A549 (cell line): ENCODE data around the gene GATA5. TPM values are rescaled to one million over a fixed set of nuclear protein-coding genes. Genes with fewer than 3 reads are reported as not detected.

Source experiments
- ATAC-seq, 2 experiments: fragments of 200-7000 bp in 1 of 2; fragments of >200 bp in 1 of 2; cut with Nextera tagmentation in 1 of 2; cut with Tn5 transposase in 1 of 2; 3 replicates each; pipeline versions ENCODE4 v1.8.0 to v1.9.1; 2018 to 2020; ENCODE audit warnings: mild to moderate bottlenecking in 1 of 2, moderate library complexity in 1 of 2
- CTCF ChIA-PET: fragments of 300-600 bp; sonication (Branson Sonifier 250); formaldehyde crosslinking; extraction: SDS; loops from one replicate; lab custom pipeline; 2021; ENCODE audit warnings: antibody characterized with exemption, inconsistent platforms; lab: Yijun Ruan, JAX
- POLR2A ChIA-PET: fragments of 350-600 bp; formaldehyde crosslinking; extraction: SDS; loops from one replicate; lab custom pipeline; 2021; ENCODE audit warnings: antibody characterized with exemption, inconsistent platforms; lab: Yijun Ruan, JAX
- DNase-seq, 2 experiments: peaks; one replicate each; pipeline versions ENCODE4 v3.0.0 to v3.0.0-alpha.2; 2011 to 2016; ENCODE audit warnings: low read depth in 1 of 2, low spot score in 1 of 2
- FAIRE-seq: peaks from 2 replicates; lab custom pipeline; 2011; peaks lifted over from hg19 to GRCh38; lab: Jason Lieb, UNC
- H3K27ac ChIP-seq, 2 experiments: fragments of >200 bp; sonication (Bioruptor Twin); formaldehyde crosslinking; 3 replicates each; pipeline ENCODE4 v1.5.1; 2016 to 2017
- H3K4me1 ChIP-seq: fragments of >200 bp; sonication (Bioruptor Twin); formaldehyde crosslinking; 3 replicates; pipeline ENCODE4 v1.6.1; 2016
- H3K4me2 ChIP-seq: fragments of >200 bp; sonication (Bioruptor Twin); formaldehyde crosslinking; 3 replicates; pipeline ENCODE4 v1.6.1; 2016
- H3K4me3 ChIP-seq: fragments of >200 bp; sonication (Bioruptor Twin); formaldehyde crosslinking; 3 replicates; pipeline ENCODE4 v1.5.1; 2016
- H3K9me3 ChIP-seq: fragments of >200 bp; sonication (Bioruptor Twin); formaldehyde crosslinking; 3 replicates; pipeline ENCODE4 v1.6.1; 2016
- CEBPB ChIP-seq, 2 experiments: fragments of >200 bp in 1 of 2; sonication (Bioruptor Twin) in 1 of 2; formaldehyde crosslinking in 1 of 2; IDR thresholded peaks; 2 replicates each; pipeline ENCODE4 v1.6.1; 2012 to 2016
- EP300 ChIP-seq, 2 experiments: fragments of >200 bp; sonication (Bioruptor Twin); formaldehyde crosslinking; IDR thresholded peaks; 2 replicates in 1 of 2; 3 replicates in 1 of 2; pipeline ENCODE4 v1.6.1; 2016 to 2017
- HDAC2 ChIP-seq: fragments of 200-600 bp; sonication (generic); IDR thresholded peaks from 2 replicates; pipeline ENCODE4 v1.6.1; 2016
- HES2 ChIP-seq: fragments of >200 bp; sonication (Bioruptor Twin); formaldehyde crosslinking; IDR thresholded peaks from 2 replicates; pipeline ENCODE4 v1.6.1; 2016
- HMGXB4 ChIP-seq: fragments of 250-450 bp; sonication (Bioruptor Pico); IDR thresholded peaks from 2 replicates; pipeline ENCODE4 v1.5.0; 2021; ENCODE audit warnings: mild to moderate bottlenecking, moderate library complexity, borderline replicate concordance
- KDM5A ChIP-seq: fragments of 200-600 bp; sonication (generic); IDR thresholded peaks from 2 replicates; pipeline ENCODE4 v1.6.1; 2016; ENCODE audit warnings: antibody characterized with exemption, mild to moderate bottlenecking
- POLR2A ChIP-seq: IDR thresholded peaks from 2 replicates; pipeline ENCODE4 v1.6.1; 2012; ENCODE audit warnings: mild to moderate bottlenecking, low read length
- RAD21 ChIP-seq, 2 experiments: fragments of >200 bp in 1 of 2; sonication (Bioruptor Twin) in 1 of 2; formaldehyde crosslinking in 1 of 2; IDR thresholded peaks in 1 of 2; conservative IDR thresholded peaks in 1 of 2; 2 replicates in 1 of 2; 3 replicates in 1 of 2; pipeline ENCODE4 v1.6.1; 2012 to 2018; ENCODE audit warnings: inconsistent platforms in 1 of 2
- REST ChIP-seq: fragments of 200-600 bp; sonication (generic); IDR thresholded peaks from 2 replicates; pipeline ENCODE4 v1.6.1; 2016; ENCODE audit warnings: antibody characterized with exemption, mild to moderate bottlenecking, moderate library complexity
- RFX5 ChIP-seq: fragments of 450-650 bp; IDR thresholded peaks from 2 replicates; pipeline ENCODE4 v1.7.1; 2014; ENCODE audit warnings: antibody characterized with exemption, mild to moderate bottlenecking, moderate library complexity
- SMC3 ChIP-seq: fragments of >200 bp; sonication (Bioruptor Twin); formaldehyde crosslinking; IDR thresholded peaks from 3 replicates; pipeline ENCODE4 v1.6.1; 2018; ENCODE audit warnings: inconsistent platforms
- ZNF302 ChIP-seq: fragments of 250-450 bp; sonication (Bioruptor Pico); IDR thresholded peaks from 2 replicates; pipeline ENCODE4 v1.9.0; 2021; ENCODE audit warnings: inconsistent platforms, mild to moderate bottlenecking, moderate library complexity
- ZSCAN20 ChIP-seq: fragments of 250-450 bp; sonication (Bioruptor Pico); IDR thresholded peaks from 2 replicates; pipeline ENCODE4 v1.8.0; 2022; ENCODE audit warnings: mild to moderate bottlenecking, moderate library complexity
- WGBS: methylation state at CpG from one replicate; pipeline ENCODE4 v1.1.6; 2017; ENCODE audit errors: missing lambda C conversion rate; 5-methylcytosine and 5-hydroxymethylcytosine counted together
- polyA plus RNA-seq, 4 experiments: library from polyadenylated mRNA; depleted of rRNA in 3 of 4; stranded (reverse); fragments of >200 nt; fragmentation: RNase III in 1 of 4; extraction: RNeasy Plus Mini Kit Qiagen cat#74134 plus additional on column Dnase treatment in 1 of 4; gene quantifications; 2 replicates in 3 of 4; 3 replicates in 1 of 4; pipeline ENCODE4 v1.2.3, GENCODE V29; 2011 to 2017
- TF ChIP-seq, protein P1 (sequence below): IDR thresholded peaks from 2 replicates; pipeline ENCODE4 v1.6.1; 2012; ENCODE audit warnings: low read depth, borderline replicate concordance

The GATA5 gene
- polyA plus RNA-seq, 2 of the 4 experiments (the other 2 are of a cell fraction), result 0.21 to 0.72 TPM

DNA sequence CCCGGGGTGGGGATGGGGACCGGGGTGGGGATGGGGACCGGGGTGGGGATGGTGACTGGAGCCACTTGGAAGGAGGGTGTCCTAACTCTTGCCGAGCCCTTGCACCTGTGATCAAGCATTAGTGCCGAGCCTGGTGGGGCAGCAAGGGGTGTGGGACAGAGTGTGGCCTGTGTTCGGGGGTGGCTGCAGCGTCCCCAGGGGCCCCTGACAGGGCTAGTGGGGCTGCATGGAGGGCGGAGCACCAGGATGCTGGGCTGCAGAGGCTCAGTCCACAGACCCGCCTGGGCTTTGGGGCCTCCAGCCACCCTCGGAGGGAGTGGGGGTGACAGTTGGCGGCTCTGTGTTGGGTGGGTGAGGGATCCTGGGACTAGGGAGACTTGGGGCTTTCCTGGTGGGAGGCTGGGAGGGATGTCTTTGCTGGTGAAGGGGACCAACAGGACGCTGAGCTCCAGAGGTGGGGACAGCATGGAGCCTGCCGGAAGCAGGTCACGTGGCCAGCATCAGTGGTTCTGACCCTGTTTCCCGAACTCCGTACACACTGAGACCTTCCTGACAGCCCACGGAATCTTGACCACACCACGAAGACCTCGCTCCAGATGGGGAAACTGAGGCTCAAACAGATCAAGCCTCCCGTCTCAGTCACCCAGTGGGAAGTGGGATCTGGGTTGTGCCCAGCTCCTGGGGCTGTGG is 53.0 kb downstream of the GATA5 start:
- ChIA-PET CTCF (interaction anchor here (1.2 to 5.2 kb wide), 5 partner anchors 13 to 194 kb away, joined by 3 to 31 read pairs (median 4); no protein-coding TSS in a partner anchor), POLR2A (no interaction called here)
- 52% methylated on average over 14 of the region's 20 CpGs for WGBS
- ATAC-seq (no peak), FAIRE-seq (no peak), DNase-seq (no peak)
- Histone ChIP-seq H3K4me2 (no peak overlapping the region), H3K4me3 (no peak overlapping the region), H3K27ac (no peak overlapping the region), H3K9me3 (no peaks in the 10 kb centered on the region), H3K4me1 (no peaks in the 10 kb centered on the region)
- TF ChIP-seq ZNF302 (CRISPR knock-in tag), result no peak
- no peak for TF ChIP-seq REST

- Histone ChIP-seq H3K4me1 (no peaks in the 10 kb centered on the region), H3K4me3 (no peak overlapping the region), H3K27ac (no peak overlapping the region), H3K4me2 (no peak overlapping the region), H3K9me3 (no peaks in the 10 kb centered on the region)
- TF ChIP-seq KDM5A (no peak), HDAC2 (no peak), RFX5 (no peak), HMGXB4 (CRISPR knock-in tag) (no peak), SMC3 (no peak), EP300 (IDR thresholded peaks at IDR 0.05) (no peak), ZNF302 (CRISPR knock-in tag) (no peak), HES2 (no peak), POLR2A (no peak), RAD21 (conservative IDR thresholded peaks at IDR 0.05 in 1 of 2, IDR thresholded peaks at IDR 0.05 in 1 of 2) (no peak), ZSCAN20 (CRISPR knock-in tag) (no peak), CEBPB (IDR thresholded peaks at IDR 0.05) (no peak)
- TF ChIP-seq, protein P1, sequence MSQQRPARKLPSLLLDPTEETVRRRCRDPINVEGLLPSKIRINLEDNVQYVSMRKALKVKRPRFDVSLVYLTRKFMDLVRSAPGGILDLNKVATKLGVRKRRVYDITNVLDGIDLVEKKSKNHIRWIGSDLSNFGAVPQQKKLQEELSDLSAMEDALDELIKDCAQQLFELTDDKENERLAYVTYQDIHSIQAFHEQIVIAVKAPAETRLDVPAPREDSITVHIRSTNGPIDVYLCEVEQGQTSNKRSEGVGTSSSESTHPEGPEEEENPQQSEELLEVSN, result no peak
- ATAC-seq (no peak), FAIRE-seq (no peak), DNase-seq (no peak)
- CTCF ChIA-PET, result interaction anchor here (1.3 kb wide), 1 partner anchor 12 kb away, joined by 3 read pairs; no protein-coding TSS in a partner anchor
- POLR2A ChIA-PET, result no interaction called here
- 60% methylated on average over 6 of the region's 6 CpGs for WGBS
Measured at GRCh38 chr20:62421716-62421990, 54.1 kb downstream of the GATA5 start.
